Measurements from ENCODE around the gene PRSS8.

GRCh38 chr16:31093132-31093703, 42.3 kb downstream of the PRSS8 start:
- TF ChIP-seq EGR1 (IDR thresholded peaks at IDR 0.05) (no peak), MAX (IDR thresholded peaks at IDR 0.05) (no peak), RAD21 (IDR thresholded peaks at IDR 0.05; ENCODE audit: low read depth) (no peak), TAF1 (IDR thresholded peaks at IDR 0.05; ENCODE audit: low read depth) (no peak), TCF12 (IDR thresholded peaks at IDR 0.05; ENCODE audit: low read depth) (no peak)
